ENCODE results near the gene RUNX1. TPM values are rescaled to one million over a fixed set of nuclear protein-coding genes. Genes with fewer than 3 reads are reported as not detected.

RUNX1 gene
- polyA plus RNA-seq, 1 of the 3 experiments (the other 2 are of a cell fraction) = 17.1 TPM

DNA sequence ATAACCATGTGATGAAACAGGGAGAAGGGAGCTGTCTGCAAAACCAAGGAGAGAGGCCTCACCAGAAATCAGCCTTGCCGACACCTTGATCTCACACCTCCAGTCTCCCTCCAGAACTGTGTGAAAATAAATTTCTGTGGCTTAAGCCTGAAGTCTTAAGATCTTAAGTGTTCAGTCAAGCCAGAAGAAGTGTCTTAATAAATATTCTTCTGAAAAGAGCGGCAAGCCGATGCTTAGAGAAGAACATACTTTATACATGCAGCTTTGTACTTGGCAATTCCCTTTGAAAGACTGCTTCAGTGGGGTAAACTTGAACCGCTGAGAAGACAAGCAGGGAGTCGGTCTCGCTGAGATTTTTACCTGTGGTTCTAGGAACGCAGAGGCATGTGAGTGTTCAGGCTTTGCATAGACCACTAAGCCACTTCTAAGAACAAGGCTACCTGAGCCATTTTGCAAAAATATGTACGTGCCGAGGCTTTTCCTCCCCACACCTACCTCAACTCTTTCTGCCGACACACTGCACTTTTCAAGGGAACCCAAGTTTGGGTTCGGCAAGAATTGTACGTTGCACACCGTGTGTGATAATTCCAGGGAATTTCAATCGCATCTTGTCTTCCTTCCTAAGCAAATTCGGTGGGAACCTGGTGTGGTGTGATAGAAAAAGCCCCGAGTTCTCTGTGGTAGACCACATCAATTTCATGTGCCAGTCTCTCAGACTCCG lies 3.4 kb downstream of the RUNX1 start:
- no peak overlapping the region for H3K9ac ChIP-seq
- CTCF ChIA-PET = no interaction called here

DNA sequence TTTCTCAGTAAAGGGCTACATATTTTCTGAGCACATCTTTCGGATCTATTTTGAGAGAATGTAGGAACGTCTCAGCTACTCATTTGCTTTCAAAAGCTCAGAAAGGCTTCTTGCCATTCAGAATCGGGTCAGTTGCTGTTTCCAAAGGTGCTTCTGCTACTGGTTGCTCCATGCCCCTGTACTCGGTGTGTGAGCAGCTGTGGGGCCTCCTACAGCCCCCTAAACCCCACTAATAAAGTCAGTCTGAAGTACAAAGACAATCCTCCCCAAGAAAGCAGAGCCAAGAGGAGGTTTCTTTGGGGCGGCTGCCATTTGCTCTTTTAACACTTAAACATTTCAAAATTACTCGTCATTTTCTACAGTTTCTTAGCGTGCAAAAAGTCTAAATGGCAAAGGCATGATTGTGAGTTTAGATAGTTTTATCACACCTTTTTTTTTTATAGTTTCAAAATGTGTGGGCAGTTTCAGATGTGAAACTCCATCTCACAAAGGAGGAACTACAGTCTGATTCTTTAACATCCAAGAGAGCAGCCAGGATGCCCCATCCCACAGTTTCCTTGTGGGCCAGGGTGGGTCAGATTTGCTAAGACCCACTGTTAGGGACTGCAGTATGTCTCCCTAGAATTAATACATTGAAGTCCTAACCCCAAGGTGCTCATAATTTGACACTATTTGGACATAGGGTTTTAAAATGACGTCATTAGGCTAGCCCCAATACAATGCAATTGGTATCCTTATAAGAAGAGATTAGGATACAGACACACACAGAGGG lies 4.1 kb downstream of the RUNX1 start:
- 98% methylated on average over 8 of the region's 8 CpGs for WGBS (ENCODE audit: low lambda C conversion rate)
- H3K9me3 ChIP-seq = no peaks in the 10 kb centered on the region
- no peaks in the 10 kb centered on the region for H3K36me3 ChIP-seq (replicated peaks in 1 of 2; ENCODE audit: control insufficient read depth in 1 of 2, insufficient read depth in 2 of 2, low read length in 1 of 2)
- H3K4me2 ChIP-seq = no peak overlapping the region
- H3K4me1 ChIP-seq (ENCODE audit: control insufficient read depth in 1 of 2, insufficient read depth in 2 of 2, low read depth in 1 of 2, low read length in 1 of 2) = peaks cover 25 to 31% of the 10 kb centered on the region in 2 experiments
- no peak for DNase-seq
- H3K27me3 ChIP-seq (ENCODE audit: insufficient read depth) = no peaks in the 10 kb centered on the region
- H3K79me2 ChIP-seq (ENCODE audit: insufficient read depth) = peaks cover 29% of the 10 kb centered on the region; the same call in 1 of the 2 replicates
- H3F3A ChIP-seq (replicated peaks; ENCODE audit: insufficient read depth) = peaks cover 36% of the 10 kb centered on the region
- H4K20me1 ChIP-seq (ENCODE audit: insufficient read depth) = no peaks in the 10 kb centered on the region
- H2AFZ ChIP-seq (ENCODE audit: low read depth) = no peak overlapping the region
- no peak overlapping the region for H3K9ac ChIP-seq
- no peak overlapping the region for H3K4me3 ChIP-seq (ENCODE audit: low read depth in 2 of 2, low read length in 1 of 2)
- H3K27ac ChIP-seq (ENCODE audit: low read depth in 2 of 2, low read length in 1 of 2) = no peak overlapping the region
- CTCF ChIA-PET = no interaction called here
- POLR2A ChIA-PET = no interaction called here
- no peaks in the 10 kb centered on the region for H3K9me2 ChIP-seq
- TF ChIP-seq, protein P1, sequence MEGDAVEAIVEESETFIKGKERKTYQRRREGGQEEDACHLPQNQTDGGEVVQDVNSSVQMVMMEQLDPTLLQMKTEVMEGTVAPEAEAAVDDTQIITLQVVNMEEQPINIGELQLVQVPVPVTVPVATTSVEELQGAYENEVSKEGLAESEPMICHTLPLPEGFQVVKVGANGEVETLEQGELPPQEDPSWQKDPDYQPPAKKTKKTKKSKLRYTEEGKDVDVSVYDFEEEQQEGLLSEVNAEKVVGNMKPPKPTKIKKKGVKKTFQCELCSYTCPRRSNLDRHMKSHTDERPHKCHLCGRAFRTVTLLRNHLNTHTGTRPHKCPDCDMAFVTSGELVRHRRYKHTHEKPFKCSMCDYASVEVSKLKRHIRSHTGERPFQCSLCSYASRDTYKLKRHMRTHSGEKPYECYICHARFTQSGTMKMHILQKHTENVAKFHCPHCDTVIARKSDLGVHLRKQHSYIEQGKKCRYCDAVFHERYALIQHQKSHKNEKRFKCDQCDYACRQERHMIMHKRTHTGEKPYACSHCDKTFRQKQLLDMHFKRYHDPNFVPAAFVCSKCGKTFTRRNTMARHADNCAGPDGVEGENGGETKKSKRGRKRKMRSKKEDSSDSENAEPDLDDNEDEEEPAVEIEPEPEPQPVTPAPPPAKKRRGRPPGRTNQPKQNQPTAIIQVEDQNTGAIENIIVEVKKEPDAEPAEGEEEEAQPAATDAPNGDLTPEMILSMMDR (IDR thresholded peaks at IDR 0.05) = no peak
- TF ChIP-seq RXRA (IDR thresholded peaks at IDR 0.05; ENCODE audit: borderline replicate concordance, low read depth) (no peak), SMC3 (IDR thresholded peaks at IDR 0.05; ENCODE audit: low read depth, low read length) (no peak), TEAD4 (IDR thresholded peaks at IDR 0.05; ENCODE audit: borderline replicate concordance, insufficient read depth) (no peak), RCOR1 (IDR thresholded peaks at IDR 0.05; ENCODE audit: low read length) (no peak), EP300 (IDR thresholded peaks at IDR 0.05; ENCODE audit: borderline replicate concordance in 1 of 2, low read depth in 1 of 2, low read length in 1 of 2) (no peak), MEF2A (IDR thresholded peaks at IDR 0.05; ENCODE audit: borderline replicate concordance, low read depth) (no peak), GATA2 (CRISPR knock-in tag; IDR thresholded peaks at IDR 0.05) (no peak), JUND (IDR thresholded peaks at IDR 0.05) (no peak), POLR2AphosphoS5 (IDR thresholded peaks at IDR 0.05; ENCODE audit: low read depth, low read length) (no peak), GABPA (IDR thresholded peaks at IDR 0.05; ENCODE audit: low read depth) (no peak), NFIC (IDR thresholded peaks at IDR 0.05; ENCODE audit: borderline replicate concordance) (no peak), RFX5 (IDR thresholded peaks at IDR 0.05; ENCODE audit: low read length) (no peak), RAD21 (IDR thresholded peaks at IDR 0.05; ENCODE audit: low read length) (no peak)
- TF ChIP-seq, protein P2, sequence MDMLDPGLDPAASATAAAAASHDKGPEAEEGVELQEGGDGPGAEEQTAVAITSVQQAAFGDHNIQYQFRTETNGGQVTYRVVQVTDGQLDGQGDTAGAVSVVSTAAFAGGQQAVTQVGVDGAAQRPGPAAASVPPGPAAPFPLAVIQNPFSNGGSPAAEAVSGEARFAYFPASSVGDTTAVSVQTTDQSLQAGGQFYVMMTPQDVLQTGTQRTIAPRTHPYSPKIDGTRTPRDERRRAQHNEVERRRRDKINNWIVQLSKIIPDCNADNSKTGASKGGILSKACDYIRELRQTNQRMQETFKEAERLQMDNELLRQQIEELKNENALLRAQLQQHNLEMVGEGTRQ (IDR thresholded peaks at IDR 0.05; ENCODE audit: borderline replicate concordance, low read depth, low read length) = no peak
- TF ChIP-seq, protein P3, sequence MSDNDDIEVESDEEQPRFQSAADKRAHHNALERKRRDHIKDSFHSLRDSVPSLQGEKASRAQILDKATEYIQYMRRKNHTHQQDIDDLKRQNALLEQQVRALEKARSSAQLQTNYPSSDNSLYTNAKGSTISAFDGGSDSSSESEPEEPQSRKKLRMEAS (IDR thresholded peaks at IDR 0.05; ENCODE audit: low read depth) = no peak

More for the DNA sequence above, 3.4 kb downstream of the RUNX1 start:
- WGBS (ENCODE audit: low lambda C conversion rate) = 97% methylated on average over 17 of the region's 17 CpGs
- no peak overlapping the region for H3K4me3 ChIP-seq (ENCODE audit: low read depth in 2 of 2, low read length in 1 of 2)
- H3K79me2 ChIP-seq (ENCODE audit: insufficient read depth) = peaks cover 29% of the 10 kb centered on the region; the same call in 1 of the 2 replicates
- POLR2A ChIA-PET = no interaction called here
- no peaks in the 10 kb centered on the region for H3K27me3 ChIP-seq (ENCODE audit: insufficient read depth)
- no peak overlapping the region for H3K4me2 ChIP-seq
- H3K9me2 ChIP-seq = no peaks in the 10 kb centered on the region
- H3K4me1 ChIP-seq (ENCODE audit: control insufficient read depth in 1 of 2, insufficient read depth in 2 of 2, low read depth in 1 of 2, low read length in 1 of 2) = peaks cover 25 to 31% of the 10 kb centered on the region in 2 experiments
- no peak overlapping the region for H2AFZ ChIP-seq (ENCODE audit: low read depth)
- H3F3A ChIP-seq (replicated peaks; ENCODE audit: insufficient read depth) = peaks cover 36% of the 10 kb centered on the region
- H3K36me3 ChIP-seq (replicated peaks in 1 of 2; ENCODE audit: control insufficient read depth in 1 of 2, insufficient read depth in 2 of 2, low read length in 1 of 2) = no peaks in the 10 kb centered on the region
- no peaks in the 10 kb centered on the region for H3K9me3 ChIP-seq
- H4K20me1 ChIP-seq (ENCODE audit: insufficient read depth) = no peaks in the 10 kb centered on the region
- no peak for DNase-seq
- no peak for TF ChIP-seq RCOR1 (IDR thresholded peaks at IDR 0.05; ENCODE audit: low read length)
- TF ChIP-seq, protein P4, sequence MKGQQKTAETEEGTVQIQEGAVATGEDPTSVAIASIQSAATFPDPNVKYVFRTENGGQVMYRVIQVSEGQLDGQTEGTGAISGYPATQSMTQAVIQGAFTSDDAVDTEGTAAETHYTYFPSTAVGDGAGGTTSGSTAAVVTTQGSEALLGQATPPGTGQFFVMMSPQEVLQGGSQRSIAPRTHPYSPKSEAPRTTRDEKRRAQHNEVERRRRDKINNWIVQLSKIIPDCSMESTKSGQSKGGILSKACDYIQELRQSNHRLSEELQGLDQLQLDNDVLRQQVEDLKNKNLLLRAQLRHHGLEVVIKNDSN (IDR thresholded peaks at IDR 0.05; ENCODE audit: borderline replicate concordance, low read depth) = no peak
- no peak for TF ChIP-seq JUND (IDR thresholded peaks at IDR 0.05)
- TF ChIP-seq, protein P5, sequence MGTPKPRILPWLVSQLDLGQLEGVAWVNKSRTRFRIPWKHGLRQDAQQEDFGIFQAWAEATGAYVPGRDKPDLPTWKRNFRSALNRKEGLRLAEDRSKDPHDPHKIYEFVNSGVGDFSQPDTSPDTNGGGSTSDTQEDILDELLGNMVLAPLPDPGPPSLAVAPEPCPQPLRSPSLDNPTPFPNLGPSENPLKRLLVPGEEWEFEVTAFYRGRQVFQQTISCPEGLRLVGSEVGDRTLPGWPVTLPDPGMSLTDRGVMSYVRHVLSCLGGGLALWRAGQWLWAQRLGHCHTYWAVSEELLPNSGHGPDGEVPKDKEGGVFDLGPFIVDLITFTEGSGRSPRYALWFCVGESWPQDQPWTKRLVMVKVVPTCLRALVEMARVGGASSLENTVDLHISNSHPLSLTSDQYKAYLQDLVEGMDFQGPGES (IDR thresholded peaks at IDR 0.05; ENCODE audit: low read depth, low read length) = no peak
- TF ChIP-seq, protein P3 (IDR thresholded peaks at IDR 0.05; ENCODE audit: low read depth) = no peak
- H3K27ac ChIP-seq (ENCODE audit: low read depth in 2 of 2, low read length in 1 of 2) = peak overlapping the region in 1 of 2 experiments; percentile 89; a peak in 2 of 4 replicates
